ENCODE results near the gene EPS15. TPM values are rescaled to one million over a fixed set of nuclear protein-coding genes. Genes with fewer than 3 reads are reported as not detected.

EPS15 gene
- total RNA-seq, 1 donor from 2014 or later = 41.6 TPM

DNA sequence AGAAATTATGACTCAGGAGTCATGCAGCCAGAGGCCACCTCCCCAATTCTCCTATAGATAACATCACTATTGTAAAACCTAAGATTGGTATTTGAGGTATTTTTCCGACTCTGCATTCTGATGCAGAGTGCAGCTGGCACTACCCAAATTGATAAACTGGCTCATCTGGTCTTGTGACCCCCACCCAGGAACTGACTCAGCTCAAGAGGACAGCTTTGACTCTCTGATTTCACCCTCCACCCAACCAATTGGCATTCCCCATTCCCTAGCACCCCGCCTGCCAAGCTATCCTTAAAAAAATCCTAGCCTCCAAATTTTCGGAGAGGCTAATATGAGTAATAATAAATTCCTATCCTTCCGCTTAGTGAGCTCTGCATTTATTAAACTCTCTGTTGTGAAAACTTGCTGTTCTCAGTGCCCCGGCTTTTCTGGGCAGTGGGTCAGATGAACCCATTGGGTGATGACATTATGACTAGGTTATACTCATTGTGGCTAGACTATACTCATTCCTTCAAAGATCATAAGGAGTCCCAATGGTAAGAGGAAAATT, 39.4 kb upstream of the EPS15 start:
- no peak for DNase-seq (ENCODE audit: low read depth, low spot score)
- Mint-ChIP-seq H3K4me1 (no peaks in the 10 kb centered on the region), H3K36me3 (ENCODE audit: low read depth) (no peaks in the 10 kb centered on the region), H3K4me3 (no peak overlapping the region), H3K9me3 (no peaks in the 10 kb centered on the region), H3K27ac (ENCODE audit: unreplicated experiment) (no peak overlapping the region), H3K27me3 (ENCODE audit: low read depth) (no peaks in the 10 kb centered on the region)
- TF ChIP-seq, protein P1, sequence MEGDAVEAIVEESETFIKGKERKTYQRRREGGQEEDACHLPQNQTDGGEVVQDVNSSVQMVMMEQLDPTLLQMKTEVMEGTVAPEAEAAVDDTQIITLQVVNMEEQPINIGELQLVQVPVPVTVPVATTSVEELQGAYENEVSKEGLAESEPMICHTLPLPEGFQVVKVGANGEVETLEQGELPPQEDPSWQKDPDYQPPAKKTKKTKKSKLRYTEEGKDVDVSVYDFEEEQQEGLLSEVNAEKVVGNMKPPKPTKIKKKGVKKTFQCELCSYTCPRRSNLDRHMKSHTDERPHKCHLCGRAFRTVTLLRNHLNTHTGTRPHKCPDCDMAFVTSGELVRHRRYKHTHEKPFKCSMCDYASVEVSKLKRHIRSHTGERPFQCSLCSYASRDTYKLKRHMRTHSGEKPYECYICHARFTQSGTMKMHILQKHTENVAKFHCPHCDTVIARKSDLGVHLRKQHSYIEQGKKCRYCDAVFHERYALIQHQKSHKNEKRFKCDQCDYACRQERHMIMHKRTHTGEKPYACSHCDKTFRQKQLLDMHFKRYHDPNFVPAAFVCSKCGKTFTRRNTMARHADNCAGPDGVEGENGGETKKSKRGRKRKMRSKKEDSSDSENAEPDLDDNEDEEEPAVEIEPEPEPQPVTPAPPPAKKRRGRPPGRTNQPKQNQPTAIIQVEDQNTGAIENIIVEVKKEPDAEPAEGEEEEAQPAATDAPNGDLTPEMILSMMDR (conservative IDR thresholded peaks at IDR 0.05) = no peak

DNA sequence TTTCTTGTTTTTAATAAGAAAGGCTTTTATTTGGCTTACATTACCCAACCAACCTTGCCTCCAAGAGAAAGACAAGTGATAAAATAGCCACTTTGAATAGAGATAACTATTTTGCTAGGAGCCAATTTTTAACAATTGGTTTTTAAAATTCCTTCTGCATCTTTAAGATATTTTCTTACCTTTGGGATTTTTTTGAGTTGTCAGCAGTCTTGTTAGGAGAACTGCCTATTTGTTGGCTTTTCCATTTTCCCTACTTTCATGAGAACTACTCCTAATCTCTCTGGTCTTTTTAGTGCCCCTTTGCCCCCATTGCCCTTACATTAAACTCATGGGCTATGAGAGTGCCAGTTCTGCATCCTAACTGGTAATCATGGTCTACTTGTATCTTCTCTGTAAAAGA, 38.1 kb upstream of the EPS15 start:
- H3K4me3 Mint-ChIP-seq = no peak overlapping the region
- no peak for DNase-seq (ENCODE audit: low read depth, low spot score)
- no peaks in the 10 kb centered on the region for H3K27me3 Mint-ChIP-seq (ENCODE audit: low read depth)
- no peaks in the 10 kb centered on the region for H3K4me1 Mint-ChIP-seq
- no peak overlapping the region for H3K27ac Mint-ChIP-seq (ENCODE audit: unreplicated experiment)
- H3K9me3 Mint-ChIP-seq = no peaks in the 10 kb centered on the region
- TF ChIP-seq, protein P1 (conservative IDR thresholded peaks at IDR 0.05) = no peak
- no peaks in the 10 kb centered on the region for H3K36me3 Mint-ChIP-seq (ENCODE audit: low read depth)

DNA sequence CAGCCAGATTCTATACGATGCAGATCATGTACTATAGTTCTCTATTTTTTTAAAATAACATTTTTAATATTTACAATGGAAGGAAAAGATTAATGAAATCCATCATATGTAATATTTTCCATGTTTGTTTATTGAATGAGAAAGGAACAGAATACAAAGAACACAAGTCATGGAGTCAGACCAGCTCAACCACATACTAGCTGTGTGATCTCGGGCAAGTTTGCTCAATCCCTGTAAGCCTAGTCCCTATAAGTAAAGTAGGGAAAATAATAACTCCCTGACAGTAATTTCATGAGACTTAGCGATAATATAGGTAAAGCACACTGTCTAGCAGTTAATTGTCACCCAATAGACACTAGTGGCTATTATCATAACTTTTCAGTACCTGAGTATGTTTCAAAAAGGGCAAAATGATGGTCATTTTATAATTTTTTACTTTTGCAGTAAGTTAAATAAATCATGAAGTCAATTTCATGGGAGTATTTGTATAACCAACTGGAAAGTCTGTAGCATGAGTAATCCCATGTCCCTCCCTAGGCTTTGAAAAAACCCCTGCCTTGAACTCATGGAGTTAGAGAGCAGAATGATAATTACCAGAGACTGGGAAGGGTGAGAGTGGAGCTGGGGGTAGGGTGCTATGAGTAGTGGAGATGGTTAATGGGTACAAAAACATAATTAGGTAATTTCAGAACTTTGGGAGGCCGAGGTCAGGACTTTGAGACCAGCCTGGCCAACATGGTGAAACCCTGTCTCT, 37.0 kb upstream of the EPS15 start:
- no peak overlapping the region for H3K27ac Mint-ChIP-seq (ENCODE audit: unreplicated experiment)
- no peaks in the 10 kb centered on the region for H3K4me1 Mint-ChIP-seq
- H3K27me3 Mint-ChIP-seq (ENCODE audit: low read depth) = peaks cover 1% of the 10 kb centered on the region
- no peak overlapping the region for H3K4me3 Mint-ChIP-seq
- H3K9me3 Mint-ChIP-seq = no peaks in the 10 kb centered on the region
- no peak for DNase-seq (ENCODE audit: low read depth, low spot score)
- H3K36me3 Mint-ChIP-seq (ENCODE audit: low read depth) = no peaks in the 10 kb centered on the region
- TF ChIP-seq, protein P1 (conservative IDR thresholded peaks at IDR 0.05) = no peak

DNA sequence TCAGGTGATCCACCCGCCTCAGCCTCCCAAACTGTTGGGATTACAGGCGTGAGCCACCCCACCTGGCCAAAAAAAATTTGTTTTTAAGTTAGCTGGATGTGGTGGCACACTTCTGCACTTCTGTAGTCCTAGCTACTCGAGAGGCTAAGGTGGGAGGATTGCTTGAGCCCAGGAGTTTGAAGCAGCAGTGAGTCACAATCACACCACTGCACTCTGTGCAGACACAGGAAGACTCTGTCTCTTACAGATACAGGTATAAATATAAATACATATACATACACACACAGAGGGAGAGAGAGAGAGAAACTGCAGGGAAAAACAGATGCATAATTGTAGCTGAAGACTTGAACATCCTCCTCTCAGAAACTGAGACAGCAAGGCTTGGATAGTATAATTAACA, 34.8 kb upstream of the EPS15 start:
- H3K27ac Mint-ChIP-seq (ENCODE audit: unreplicated experiment) = no peak overlapping the region
- H3K9me3 Mint-ChIP-seq = no peaks in the 10 kb centered on the region
- peaks cover 2% of the 10 kb centered on the region for H3K27me3 Mint-ChIP-seq (ENCODE audit: low read depth)
- no peaks in the 10 kb centered on the region for H3K36me3 Mint-ChIP-seq (ENCODE audit: low read depth)
- no peak for DNase-seq (ENCODE audit: low read depth, low spot score)
- no peaks in the 10 kb centered on the region for H3K4me1 Mint-ChIP-seq
- TF ChIP-seq, protein P1 (conservative IDR thresholded peaks at IDR 0.05) = no peak
- no peak overlapping the region for H3K4me3 Mint-ChIP-seq

- Mint-ChIP-seq H3K27me3 (ENCODE audit: low read depth) (peaks cover 2% of the 10 kb centered on the region), H3K4me3 (no peak overlapping the region), H3K4me1 (no peaks in the 10 kb centered on the region), H3K36me3 (ENCODE audit: low read depth) (no peaks in the 10 kb centered on the region), H3K27ac (ENCODE audit: unreplicated experiment) (no peak overlapping the region), H3K9me3 (no peaks in the 10 kb centered on the region)
- TF ChIP-seq, protein P1 (conservative IDR thresholded peaks at IDR 0.05) = no peak
- DNase-seq (ENCODE audit: low read depth, low spot score) = no peak
Observed at GRCh38 chr1:51552929-51553807, 34.1 kb upstream of the EPS15 start.

All from neural crest cell (in vitro differentiated cells).